ENCODE measurements around the gene KLK1.

DNA sequence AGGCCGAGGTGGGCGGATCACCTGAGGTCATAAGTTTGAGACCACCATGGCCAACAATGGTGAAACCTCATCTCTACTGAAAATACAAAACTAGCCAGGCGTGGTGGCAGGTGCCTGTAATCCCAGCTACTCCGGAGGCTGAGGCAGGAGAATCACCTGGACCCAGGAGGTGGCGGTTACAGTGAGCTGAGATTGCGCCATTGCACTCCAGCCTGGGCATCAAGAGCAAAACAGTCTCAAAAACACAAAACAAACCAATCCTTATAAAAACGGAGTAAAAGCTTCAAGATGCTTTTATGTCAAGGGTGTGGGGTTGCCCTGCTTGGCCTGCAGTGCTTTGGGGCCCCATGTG, 26.2 kb downstream of the KLK1 start:
- TF ChIP-seq EP300 (IDR thresholded peaks at IDR 0.05; ENCODE audit: borderline replicate concordance): no peak
- TF ChIP-seq, protein P1, sequence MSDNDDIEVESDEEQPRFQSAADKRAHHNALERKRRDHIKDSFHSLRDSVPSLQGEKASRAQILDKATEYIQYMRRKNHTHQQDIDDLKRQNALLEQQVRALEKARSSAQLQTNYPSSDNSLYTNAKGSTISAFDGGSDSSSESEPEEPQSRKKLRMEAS (IDR thresholded peaks at IDR 0.05): no peak
- TF ChIP-seq, protein P2, sequence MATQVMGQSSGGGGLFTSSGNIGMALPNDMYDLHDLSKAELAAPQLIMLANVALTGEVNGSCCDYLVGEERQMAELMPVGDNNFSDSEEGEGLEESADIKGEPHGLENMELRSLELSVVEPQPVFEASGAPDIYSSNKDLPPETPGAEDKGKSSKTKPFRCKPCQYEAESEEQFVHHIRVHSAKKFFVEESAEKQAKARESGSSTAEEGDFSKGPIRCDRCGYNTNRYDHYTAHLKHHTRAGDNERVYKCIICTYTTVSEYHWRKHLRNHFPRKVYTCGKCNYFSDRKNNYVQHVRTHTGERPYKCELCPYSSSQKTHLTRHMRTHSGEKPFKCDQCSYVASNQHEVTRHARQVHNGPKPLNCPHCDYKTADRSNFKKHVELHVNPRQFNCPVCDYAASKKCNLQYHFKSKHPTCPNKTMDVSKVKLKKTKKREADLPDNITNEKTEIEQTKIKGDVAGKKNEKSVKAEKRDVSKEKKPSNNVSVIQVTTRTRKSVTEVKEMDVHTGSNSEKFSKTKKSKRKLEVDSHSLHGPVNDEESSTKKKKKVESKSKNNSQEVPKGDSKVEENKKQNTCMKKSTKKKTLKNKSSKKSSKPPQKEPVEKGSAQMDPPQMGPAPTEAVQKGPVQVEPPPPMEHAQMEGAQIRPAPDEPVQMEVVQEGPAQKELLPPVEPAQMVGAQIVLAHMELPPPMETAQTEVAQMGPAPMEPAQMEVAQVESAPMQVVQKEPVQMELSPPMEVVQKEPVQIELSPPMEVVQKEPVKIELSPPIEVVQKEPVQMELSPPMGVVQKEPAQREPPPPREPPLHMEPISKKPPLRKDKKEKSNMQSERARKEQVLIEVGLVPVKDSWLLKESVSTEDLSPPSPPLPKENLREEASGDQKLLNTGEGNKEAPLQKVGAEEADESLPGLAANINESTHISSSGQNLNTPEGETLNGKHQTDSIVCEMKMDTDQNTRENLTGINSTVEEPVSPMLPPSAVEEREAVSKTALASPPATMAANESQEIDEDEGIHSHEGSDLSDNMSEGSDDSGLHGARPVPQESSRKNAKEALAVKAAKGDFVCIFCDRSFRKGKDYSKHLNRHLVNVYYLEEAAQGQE (IDR thresholded peaks at IDR 0.05; ENCODE audit: low read depth): no peak
- TF ChIP-seq ZBTB7A (IDR thresholded peaks at IDR 0.05; ENCODE audit: low read depth): no peak
- TF ChIP-seq NFIC (IDR thresholded peaks at IDR 0.05): no peak
- no peak for TF ChIP-seq TAF1 (IDR thresholded peaks at IDR 0.05; ENCODE audit: low read depth)
- no peak for TF ChIP-seq YY1 (IDR thresholded peaks at IDR 0.05; ENCODE audit: low read depth)
- no peak for TF ChIP-seq RAD21 (IDR thresholded peaks at IDR 0.05; ENCODE audit: low read depth)
- no peak for TF ChIP-seq FOXM1 (IDR thresholded peaks at IDR 0.05; ENCODE audit: borderline replicate concordance, low read depth)
- no peak for TF ChIP-seq CEBPB (IDR thresholded peaks at IDR 0.05)
